ENCODE data around the gene NTSR1. TPM values are rescaled to one million over a fixed set of nuclear protein-coding genes. Genes with fewer than 3 reads are reported as not detected.

The NTSR1 gene
- total RNA-seq, 1 donor: under 0.01 TPM

- H3K4me3 ChIP-seq (ENCODE audit: low read depth, low read length): no peak overlapping the region
- no peak for TF ChIP-seq CTCF (IDR thresholded peaks at IDR 0.05; ENCODE audit: insufficient read depth, low read depth, low read length)
- DNase-seq (ENCODE audit: low read depth): no peak
Observed at GRCh38 chr20:62688083-62688482, 20.6 kb upstream of the NTSR1 start.

GRCh38 chr20:62688855-62689460 is 19.7 kb upstream of the NTSR1 start:
- no peak overlapping the region for H3K4me3 ChIP-seq (ENCODE audit: low read depth, low read length)
- DNase-seq (ENCODE audit: low read depth): no peak
- no peak for TF ChIP-seq CTCF (IDR thresholded peaks at IDR 0.05; ENCODE audit: insufficient read depth, low read depth, low read length)

GRCh38 chr20:62689861-62690260 is 18.8 kb upstream of the NTSR1 start:
- H3K4me3 ChIP-seq (ENCODE audit: low read depth, low read length): no peak overlapping the region
- DNase-seq (ENCODE audit: low read depth): no peak
- TF ChIP-seq CTCF (IDR thresholded peaks at IDR 0.05; ENCODE audit: insufficient read depth, low read depth, low read length): no peak

GRCh38 chr20:62690261-62690820 is 18.3 kb upstream of the NTSR1 start:
- TF ChIP-seq CTCF (IDR thresholded peaks at IDR 0.05; ENCODE audit: insufficient read depth, low read depth, low read length): no peak
- no peak overlapping the region for H3K4me3 ChIP-seq (ENCODE audit: low read depth, low read length)
- no peak for DNase-seq (ENCODE audit: low read depth)

GRCh38 chr20:62691487-62691886 is 17.1 kb upstream of the NTSR1 start:
- no peak for TF ChIP-seq CTCF (IDR thresholded peaks at IDR 0.05; ENCODE audit: insufficient read depth, low read depth, low read length)
- no peak overlapping the region for H3K4me3 ChIP-seq (ENCODE audit: low read depth, low read length)
- no peak for DNase-seq (ENCODE audit: low read depth)

- TF ChIP-seq CTCF (IDR thresholded peaks at IDR 0.05; ENCODE audit: insufficient read depth, low read depth, low read length): no peak
- H3K4me3 ChIP-seq (ENCODE audit: low read depth, low read length): no peak overlapping the region
- DNase-seq (ENCODE audit: low read depth): no peak
Observed at GRCh38 chr20:62692176-62692575, 16.5 kb upstream of the NTSR1 start.
